Activated naive CD8-positive, alpha-beta T cell treated with anti-CD3 and anti-CD28 coated beads, Interleukin-2, amount 10 ng/mL, durations not matched to agents 7 days and 5 days (primary cell): ENCODE data around the gene KCNK10. TPM values are rescaled to one million over a fixed set of nuclear protein-coding genes. Genes with fewer than 3 reads are reported as not detected.

Experiments used
- ATAC-seq: fragments of 150-1000 bp; cut with Tn5 transposase; one replicate; pipeline ENCODE4 v1.10.0; 2021; ENCODE audit warnings: low read depth, moderate library complexity
- POLR2A ChIA-PET: fragments of 350-600 bp; sonication (Branson Sonifier 250); formaldehyde crosslinking; loops from one replicate; lab custom pipeline; 2021; ENCODE audit warnings: antibody characterized with exemption; lab: Charles Lee
- DNase-seq: peaks from one replicate; pipeline ENCODE4 v3.0.0; 2021
- H3K27ac Mint-ChIP-seq: one replicate; pipeline ENCODE4 v1.8.0; 2022; ENCODE audit warnings: mild to moderate bottlenecking, mixed read lengths
- H3K27me3 Mint-ChIP-seq: one replicate; pipeline ENCODE4 v1.8.0; 2022; ENCODE audit warnings: mild to moderate bottlenecking, moderate library complexity, mixed read lengths
- H3K36me3 Mint-ChIP-seq: one replicate; pipeline ENCODE4 v1.8.0; 2021; ENCODE audit warnings: mild to moderate bottlenecking, mixed read lengths
- H3K4me1 Mint-ChIP-seq: one replicate; pipeline ENCODE4 v1.8.0; 2021; ENCODE audit warnings: mixed read lengths
- H3K4me3 Mint-ChIP-seq: one replicate; pipeline ENCODE4 v1.8.0; 2022; ENCODE audit warnings: mild to moderate bottlenecking, moderate library complexity, mixed read lengths
- H3K9me3 Mint-ChIP-seq: one replicate; pipeline ENCODE4 v1.8.0; 2021; ENCODE audit warnings: mixed read lengths
- total RNA-seq, 2 experiments: library from RNA; stranded (reverse); gene quantifications; one replicate each; pipeline ENCODE4 v1.2.3, GENCODE V29; 2021

The KCNK10 gene
- total RNA-seq, 2 experiments from 2014 or later, result not detected

- POLR2A ChIA-PET, result no interaction called here
- H3K27me3 Mint-ChIP-seq, result peaks cover 3% of the 10 kb centered on the region
- DNase-seq, result no peak
- no peaks in the 10 kb centered on the region for H3K9me3 Mint-ChIP-seq
- H3K4me3 Mint-ChIP-seq, result no peak overlapping the region
- H3K36me3 Mint-ChIP-seq, result no peaks in the 10 kb centered on the region
- H3K4me1 Mint-ChIP-seq, result no peaks in the 10 kb centered on the region
- no peak overlapping the region for H3K27ac Mint-ChIP-seq
- no peak for ATAC-seq
These were observed 73.8 kb downstream of the KCNK10 start for GRCh38 chr14:88249266-88249665.

- DNase-seq, result no peak
- Mint-ChIP-seq H3K9me3 (no peaks in the 10 kb centered on the region), H3K27me3 (peaks cover 5% of the 10 kb centered on the region), H3K4me3 (no peak overlapping the region), H3K36me3 (no peaks in the 10 kb centered on the region), H3K27ac (no peak overlapping the region), H3K4me1 (no peaks in the 10 kb centered on the region)
- POLR2A ChIA-PET, result no interaction called here
- no peak for ATAC-seq
These were observed 74.5 kb downstream of the KCNK10 start for GRCh38 chr14:88248606-88249005.

GRCh38 chr14:88247228-88247627 lies 75.8 kb downstream of the KCNK10 start:
- POLR2A ChIA-PET, result no interaction called here
- no peaks in the 10 kb centered on the region for H3K9me3 Mint-ChIP-seq
- H3K27ac Mint-ChIP-seq, result no peak overlapping the region
- H3K27me3 Mint-ChIP-seq, result peaks cover 5% of the 10 kb centered on the region
- no peaks in the 10 kb centered on the region for H3K36me3 Mint-ChIP-seq
- H3K4me3 Mint-ChIP-seq, result no peak overlapping the region
- ATAC-seq (no peak), DNase-seq (no peak)
- no peaks in the 10 kb centered on the region for H3K4me1 Mint-ChIP-seq

- no peaks in the 10 kb centered on the region for H3K9me3 Mint-ChIP-seq
- DNase-seq, result no peak
- H3K36me3 Mint-ChIP-seq, result no peaks in the 10 kb centered on the region
- H3K4me1 Mint-ChIP-seq, result no peaks in the 10 kb centered on the region
- no peak overlapping the region for H3K27ac Mint-ChIP-seq
- no peak for ATAC-seq
- peaks cover 14% of the 10 kb centered on the region for H3K27me3 Mint-ChIP-seq
- H3K4me3 Mint-ChIP-seq, result no peak overlapping the region
- POLR2A ChIA-PET, result no interaction called here
These were observed 77.7 kb downstream of the KCNK10 start for GRCh38 chr14:88245321-88245720.

GRCh38 chr14:88243946-88244345 lies 79.1 kb downstream of the KCNK10 start:
- no peak overlapping the region for H3K27ac Mint-ChIP-seq
- H3K4me3 Mint-ChIP-seq, result no peak overlapping the region
- no peaks in the 10 kb centered on the region for H3K9me3 Mint-ChIP-seq
- no peak for ATAC-seq
- H3K36me3 Mint-ChIP-seq, result no peaks in the 10 kb centered on the region
- H3K27me3 Mint-ChIP-seq, result peaks cover 14% of the 10 kb centered on the region
- no peak for DNase-seq
- POLR2A ChIA-PET, result no interaction called here
- H3K4me1 Mint-ChIP-seq, result no peaks in the 10 kb centered on the region

GRCh38 chr14:88242446-88242845 lies 80.6 kb downstream of the KCNK10 start:
- POLR2A ChIA-PET, result no interaction called here
- H3K36me3 Mint-ChIP-seq, result no peaks in the 10 kb centered on the region
- no peaks in the 10 kb centered on the region for H3K9me3 Mint-ChIP-seq
- ATAC-seq (no peak), DNase-seq (no peak)
- H3K4me3 Mint-ChIP-seq, result no peak overlapping the region
- no peak overlapping the region for H3K27ac Mint-ChIP-seq
- no peaks in the 10 kb centered on the region for H3K4me1 Mint-ChIP-seq
- H3K27me3 Mint-ChIP-seq, result peaks cover 10% of the 10 kb centered on the region

GRCh38 chr14:88241810-88242209 lies 81.3 kb downstream of the KCNK10 start:
- peaks cover 10% of the 10 kb centered on the region for H3K27me3 Mint-ChIP-seq
- no peak overlapping the region for H3K4me3 Mint-ChIP-seq
- no peaks in the 10 kb centered on the region for H3K9me3 Mint-ChIP-seq
- H3K36me3 Mint-ChIP-seq, result no peaks in the 10 kb centered on the region
- POLR2A ChIA-PET, result no interaction called here
- no peaks in the 10 kb centered on the region for H3K4me1 Mint-ChIP-seq
- DNase-seq, result no peak
- ATAC-seq, result no peak
- H3K27ac Mint-ChIP-seq, result no peak overlapping the region

GRCh38 chr14:88234442-88234841 lies 88.6 kb downstream of the KCNK10 start:
- H3K9me3 Mint-ChIP-seq, result no peaks in the 10 kb centered on the region
- peaks cover 1% of the 10 kb centered on the region for H3K4me1 Mint-ChIP-seq
- no peak for ATAC-seq
- DNase-seq, result no peak
- no peak overlapping the region for H3K27ac Mint-ChIP-seq
- peaks cover 9% of the 10 kb centered on the region for H3K27me3 Mint-ChIP-seq
- H3K36me3 Mint-ChIP-seq, result no peaks in the 10 kb centered on the region
- POLR2A ChIA-PET, result no interaction called here
- H3K4me3 Mint-ChIP-seq, result no peak overlapping the region

- Mint-ChIP-seq H3K27me3 (peaks cover 9% of the 10 kb centered on the region), H3K9me3 (no peaks in the 10 kb centered on the region), H3K4me3 (no peak overlapping the region), H3K36me3 (no peaks in the 10 kb centered on the region), H3K27ac (no peak overlapping the region), H3K4me1 (peaks cover 1% of the 10 kb centered on the region)
- POLR2A ChIA-PET, result no interaction called here
- ATAC-seq, result no peak
- DNase-seq, result no peak
These were observed 89.2 kb downstream of the KCNK10 start for GRCh38 chr14:88233915-88234314.

- ATAC-seq, result no peak
- POLR2A ChIA-PET, result no interaction called here
- no peak for DNase-seq
- H3K9me3 Mint-ChIP-seq, result no peaks in the 10 kb centered on the region
- H3K4me1 Mint-ChIP-seq, result peaks cover 1% of the 10 kb centered on the region
- H3K36me3 Mint-ChIP-seq, result no peaks in the 10 kb centered on the region
- H3K4me3 Mint-ChIP-seq, result no peak overlapping the region
- H3K27me3 Mint-ChIP-seq, result peaks cover 14% of the 10 kb centered on the region
- no peak overlapping the region for H3K27ac Mint-ChIP-seq
These were observed 90.3 kb downstream of the KCNK10 start for GRCh38 chr14:88232771-88233170.

- H3K27ac Mint-ChIP-seq, result no peak overlapping the region
- H3K9me3 Mint-ChIP-seq, result no peaks in the 10 kb centered on the region
- peaks cover 1% of the 10 kb centered on the region for H3K4me1 Mint-ChIP-seq
- H3K36me3 Mint-ChIP-seq, result no peaks in the 10 kb centered on the region
- DNase-seq (no peak), ATAC-seq (no peak)
- peaks cover 15% of the 10 kb centered on the region for H3K27me3 Mint-ChIP-seq
- POLR2A ChIA-PET, result no interaction called here
- no peak overlapping the region for H3K4me3 Mint-ChIP-seq
These were observed 91.5 kb downstream of the KCNK10 start for GRCh38 chr14:88231603-88232002.

GRCh38 chr14:88229428-88229827 lies 93.6 kb downstream of the KCNK10 start:
- no peaks in the 10 kb centered on the region for H3K36me3 Mint-ChIP-seq
- no peak overlapping the region for H3K4me3 Mint-ChIP-seq
- ATAC-seq (no peak), DNase-seq (no peak)
- H3K27me3 Mint-ChIP-seq, result peaks cover 15% of the 10 kb centered on the region
- H3K27ac Mint-ChIP-seq, result no peak overlapping the region
- POLR2A ChIA-PET, result no interaction called here
- H3K4me1 Mint-ChIP-seq, result peaks cover 1% of the 10 kb centered on the region
- no peaks in the 10 kb centered on the region for H3K9me3 Mint-ChIP-seq

GRCh38 chr14:88228522-88229236 lies 94.4 kb downstream of the KCNK10 start:
- Mint-ChIP-seq H3K4me1 (peaks cover 1% of the 10 kb centered on the region), H3K9me3 (no peaks in the 10 kb centered on the region), H3K4me3 (no peak overlapping the region), H3K27me3 (peaks cover 12% of the 10 kb centered on the region), H3K27ac (no peak overlapping the region), H3K36me3 (no peaks in the 10 kb centered on the region)
- DNase-seq, result no peak
- ATAC-seq, result no peak
- POLR2A ChIA-PET, result no interaction called here

GRCh38 chr14:88227693-88228092 lies 95.4 kb downstream of the KCNK10 start:
- no peak overlapping the region for H3K4me3 Mint-ChIP-seq
- ATAC-seq, result no peak
- POLR2A ChIA-PET, result no interaction called here
- H3K27me3 Mint-ChIP-seq, result peaks cover 12% of the 10 kb centered on the region
- DNase-seq, result no peak
- H3K9me3 Mint-ChIP-seq, result peaks cover 2% of the 10 kb centered on the region
- no peaks in the 10 kb centered on the region for H3K36me3 Mint-ChIP-seq
- no peak overlapping the region for H3K27ac Mint-ChIP-seq
- H3K4me1 Mint-ChIP-seq, result peaks cover under 1% of the 10 kb centered on the region
